Mesenteric fat pad (tissue), 1 donor: Measurements from ENCODE around the gene C3orf52. TPM values are rescaled to one million over a fixed set of nuclear protein-coding genes. Genes with fewer than 3 reads are reported as not detected.

ENCODE experiments used
- DNase-seq: peaks from one replicate; pipeline ENCODE4 v3.0.0-alpha.2; 2020; ENCODE audit warnings: low spot score
- total RNA-seq: library from RNA; stranded (reverse); fragmentation: NEBNext Ultra II Directional; extraction: Animal tissue kit (Norgen Biotek cat#: 25700); gene quantifications from one replicate; pipeline ENCODE4 v1.2.1, GENCODE V29; 2021
- donor health status: DM: yes; HTN: yes; CAD: no.

C3orf52 gene
- total RNA-seq, 1 donor from 2014 or later, result 3.6 TPM

DNA sequence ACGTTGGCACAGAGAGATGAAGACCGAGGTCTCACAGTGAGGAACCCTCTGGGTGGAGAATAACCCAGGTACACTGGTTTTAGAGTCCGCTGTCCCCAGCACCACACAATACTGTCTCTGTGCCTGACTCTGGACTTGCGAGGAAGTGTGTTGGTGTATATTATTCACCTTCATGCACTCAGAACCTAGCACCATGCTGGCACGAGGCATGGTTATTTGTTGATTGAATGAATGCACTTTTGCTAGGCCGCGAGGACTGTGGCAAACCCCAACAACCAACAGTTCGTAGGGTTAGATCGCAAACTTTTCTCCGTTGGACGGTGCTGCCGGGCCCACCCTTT, 484 bp upstream of the C3orf52 start:
- no peak for DNase-seq

DNA sequence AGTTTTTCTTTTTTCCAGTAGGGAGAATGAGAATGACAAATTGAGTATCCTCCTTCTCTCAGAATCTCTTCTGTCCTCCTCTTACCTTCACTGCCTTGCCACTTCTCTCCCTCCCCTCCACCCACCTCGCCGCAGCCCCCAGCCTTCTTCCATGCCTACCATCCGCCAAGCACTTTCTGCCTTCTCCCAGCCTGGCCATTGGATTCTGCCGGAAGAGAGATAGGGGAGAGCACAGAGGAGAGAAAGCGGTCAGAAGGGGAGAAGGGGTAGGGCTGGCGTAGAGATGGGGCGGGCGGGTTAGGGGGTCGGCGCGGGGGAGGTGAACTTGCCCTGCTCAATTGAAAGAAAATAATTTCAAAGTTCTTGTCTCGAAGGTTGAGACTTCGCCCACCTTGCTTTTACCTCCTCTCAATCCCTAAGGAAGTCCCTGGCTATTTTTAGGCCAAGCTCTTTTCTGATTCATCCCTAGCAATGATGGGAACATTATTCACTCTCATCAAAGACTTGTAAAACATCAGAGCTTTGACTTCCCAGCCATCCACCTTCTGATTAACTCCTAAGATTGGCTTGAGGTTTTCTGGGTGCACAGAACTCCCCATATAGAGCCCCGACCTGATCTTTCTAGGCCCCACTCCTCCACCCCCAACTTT, 811 bp downstream of the C3orf52 start:
- no peak for DNase-seq

DNA sequence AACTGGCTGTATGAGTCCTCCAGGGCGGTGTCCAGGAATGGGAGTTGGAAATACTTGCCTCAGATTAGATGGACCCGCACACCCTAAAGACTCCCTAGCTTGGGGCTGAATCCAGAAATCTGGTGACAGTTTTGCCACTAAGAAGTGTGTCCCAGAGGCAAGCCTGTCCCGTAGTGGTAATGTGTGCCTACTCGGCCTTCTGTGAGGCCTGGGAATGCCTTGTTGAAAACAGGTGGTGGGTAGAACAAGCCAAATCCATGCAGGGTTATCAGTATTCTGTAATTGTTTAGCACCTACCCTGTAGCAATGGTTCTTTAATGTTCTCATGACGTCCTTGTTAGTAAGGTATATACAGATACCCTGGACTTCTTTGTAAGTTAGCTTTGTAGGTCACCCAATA, 1.6 kb downstream of the C3orf52 start:
- DNase-seq, result no peak

GRCh38 chr3:112088944-112089343, 2.8 kb downstream of the C3orf52 start:
- DNase-seq, result no peak

GRCh38 chr3:112089956-112090886, 4.0 kb downstream of the C3orf52 start:
- no peak for DNase-seq

- no peak for DNase-seq
Measured at GRCh38 chr3:112090887-112091586, 4.8 kb downstream of the C3orf52 start.

GRCh38 chr3:112092496-112093179, 6.4 kb downstream of the C3orf52 start:
- DNase-seq, result no peak

GRCh38 chr3:112093180-112093522, 7.0 kb downstream of the C3orf52 start:
- DNase-seq, result no peak

- DNase-seq, result no peak
Measured at GRCh38 chr3:112095731-112096130, 9.5 kb downstream of the C3orf52 start.

- DNase-seq, result no peak
Measured at GRCh38 chr3:112096176-112096575, 10.0 kb downstream of the C3orf52 start.

DNA sequence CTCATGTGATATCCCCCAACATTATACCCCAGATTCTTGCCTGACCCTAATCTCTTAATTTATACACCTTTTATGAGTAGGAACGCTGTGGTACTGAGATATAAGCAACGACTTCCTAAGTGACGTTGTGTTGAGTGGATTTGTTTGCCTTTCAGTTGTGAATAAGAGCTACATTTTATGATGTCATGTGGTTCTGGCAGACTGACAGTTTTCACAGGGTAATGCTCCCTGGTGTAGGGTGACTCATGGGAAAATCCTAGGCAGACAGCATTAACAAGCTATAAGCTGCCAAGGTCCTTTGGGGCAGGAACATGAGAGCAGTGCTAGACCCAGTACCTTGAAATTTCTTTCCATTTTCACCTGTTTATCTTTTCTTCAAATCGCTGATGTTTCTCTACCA, 11.2 kb downstream of the C3orf52 start:
- DNase-seq, result no peak

- no peak for DNase-seq
Measured at GRCh38 chr3:112101916-112102315, 15.7 kb downstream of the C3orf52 start.

DNA sequence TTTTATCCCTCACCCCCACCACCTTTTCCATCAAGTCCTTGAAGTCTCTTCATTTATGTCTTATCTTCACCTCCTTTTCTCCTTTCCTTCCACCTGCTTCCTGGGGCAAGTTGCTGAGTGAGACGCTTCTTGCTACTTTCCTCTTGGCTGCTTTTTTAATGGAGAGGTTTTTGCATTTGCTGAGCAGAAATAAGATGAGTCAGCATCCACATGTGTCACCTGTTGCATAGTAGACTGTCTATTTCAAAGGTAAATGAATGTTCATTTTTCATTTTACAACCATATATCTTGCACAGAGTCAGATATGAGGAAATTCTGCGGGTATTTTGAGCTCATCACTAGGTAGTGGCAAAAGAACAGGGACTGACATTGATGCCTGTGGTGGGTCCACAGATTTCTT, 18.6 kb downstream of the C3orf52 start:
- DNase-seq, result no peak

DNA sequence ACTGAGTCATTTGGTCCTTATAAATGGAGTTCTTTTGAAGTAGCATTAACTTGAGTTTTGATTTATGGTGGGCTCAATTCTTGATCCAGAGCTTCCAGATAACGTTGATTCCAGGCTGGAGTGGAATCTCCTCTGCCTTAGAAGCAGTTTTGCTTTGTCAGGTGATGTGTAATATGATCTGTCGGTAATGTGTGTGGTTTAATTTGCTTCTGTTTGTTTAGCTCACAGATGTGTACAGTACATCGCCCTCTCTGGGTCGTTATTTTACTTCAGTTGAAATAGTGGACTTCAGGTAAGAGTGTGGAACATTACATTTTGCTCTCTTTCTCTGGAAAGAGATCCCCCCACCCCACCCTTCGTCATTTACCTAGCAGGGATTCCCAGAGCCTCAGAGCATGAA, 23.1 kb downstream of the C3orf52 start:
- no peak for DNase-seq

DNA sequence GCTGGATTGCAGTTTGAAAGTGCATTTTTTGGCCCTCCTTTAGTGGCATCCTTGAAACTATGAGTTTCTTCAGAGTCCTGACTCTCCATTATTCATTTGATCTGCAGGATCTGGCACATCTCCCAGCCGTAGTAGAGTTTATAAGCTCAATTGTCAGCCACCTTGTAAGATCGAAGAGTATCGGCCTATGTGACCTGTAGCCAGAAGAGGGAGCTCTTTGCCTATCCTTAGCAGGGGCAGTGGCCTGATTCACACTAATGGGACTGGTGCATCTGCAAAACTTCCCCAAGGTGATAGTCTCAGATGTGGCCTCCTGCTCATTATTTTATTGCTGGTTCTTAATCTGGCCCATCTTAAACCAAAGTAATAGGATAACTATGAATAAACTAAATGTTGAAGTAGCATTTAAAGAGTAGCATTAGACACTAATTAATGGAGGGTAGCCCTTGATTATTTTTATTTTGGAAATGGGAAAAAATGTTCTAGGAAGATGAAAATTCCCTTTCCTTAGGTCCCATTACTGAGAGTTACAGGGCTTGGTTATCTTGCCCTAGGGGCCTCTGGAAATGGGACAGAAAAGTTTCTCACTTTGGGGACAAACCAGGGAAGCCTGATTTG, 25.7 kb downstream of the C3orf52 start:
- DNase-seq, result no peak

- DNase-seq, result no peak
Measured at GRCh38 chr3:112114576-112115160, 28.5 kb downstream of the C3orf52 start.

DNA sequence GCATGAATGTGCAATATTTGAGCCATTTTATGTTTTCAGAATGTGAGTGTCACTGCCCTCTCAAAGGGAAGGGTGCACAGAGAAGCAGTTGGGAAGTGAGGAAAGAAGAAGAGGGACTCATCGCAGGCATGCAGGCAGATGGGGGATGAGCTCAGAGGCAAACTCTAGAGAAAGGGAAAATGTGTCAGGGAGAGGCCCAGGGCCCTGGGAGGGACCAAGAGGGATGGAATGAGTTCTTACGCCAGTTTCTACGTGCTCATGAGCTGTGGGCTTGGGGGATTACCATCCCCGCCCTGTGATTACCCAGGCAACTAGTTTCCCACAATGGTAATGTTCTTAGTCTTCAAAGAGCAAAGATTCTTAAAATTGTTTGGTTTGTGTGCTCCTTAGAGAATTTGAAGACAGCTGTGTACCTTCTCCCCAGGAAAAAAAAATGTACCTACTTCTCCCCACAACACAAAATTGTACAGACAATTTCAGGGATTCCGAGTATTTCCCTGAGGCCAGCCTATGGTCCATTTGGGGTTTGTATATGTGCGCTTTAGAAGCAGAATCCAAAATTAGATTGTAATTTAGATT, 29.1 kb downstream of the C3orf52 start:
- DNase-seq, result no peak

GRCh38 chr3:112115806-112116383, 29.7 kb downstream of the C3orf52 start:
- DNase-seq, result no peak

DNA sequence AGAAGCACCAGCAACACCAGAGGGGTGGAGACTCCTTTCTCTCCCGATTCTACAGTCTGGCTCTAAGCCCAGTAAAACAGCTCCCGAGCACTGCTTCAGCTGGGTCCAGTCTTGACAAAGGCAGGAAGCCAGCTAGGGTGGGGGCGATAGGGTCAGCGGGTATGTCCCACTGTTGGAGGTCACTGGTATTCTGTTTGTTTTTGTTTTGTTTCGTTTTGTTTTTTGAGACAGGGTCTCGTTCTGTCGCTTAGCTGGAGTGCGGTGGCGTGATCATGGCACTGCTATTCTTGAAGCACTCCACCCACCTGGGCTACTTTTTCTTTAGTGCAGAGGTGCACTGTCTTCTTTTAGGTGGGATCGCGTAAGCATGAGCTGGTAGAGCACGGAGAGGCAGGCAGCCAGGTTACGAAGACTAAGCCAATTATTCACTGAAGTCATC, 30.6 kb downstream of the C3orf52 start:
- no peak for DNase-seq

GRCh38 chr3:112117415-112117814, 31.2 kb downstream of the C3orf52 start:
- no peak for DNase-seq
